NCI-H524 treated with DMSO at 0.1 percent for 48 hours (cell line): ENCODE results near the gene JHY.

Experiments
- DNase-seq: peaks from one replicate; lab custom pipeline; 2025; lab: John Stamatoyannopoulos, UW

The JHY gene

GRCh38 chr11:122951211-122951610 is 68.7 kb downstream of the JHY start:
- no peak for DNase-seq

GRCh38 chr11:122954455-122954854 is 71.9 kb downstream of the JHY start:
- no peak for DNase-seq

GRCh38 chr11:122963961-122964360 is 81.4 kb downstream of the JHY start:
- no peak for DNase-seq

- DNase-seq: no peak
Observed at GRCh38 chr11:122976061-122976733, 93.6 kb downstream of the JHY start.

GRCh38 chr11:122976734-122977469 is 94.3 kb downstream of the JHY start:
- DNase-seq: no peak

- DNase-seq: no peak
Observed at GRCh38 chr11:122977470-122978298, 95.1 kb downstream of the JHY start.

- no peak for DNase-seq
Observed at GRCh38 chr11:122978299-122978620, 95.7 kb downstream of the JHY start.

GRCh38 chr11:122979103-122979814 is 96.7 kb downstream of the JHY start:
- no peak for DNase-seq

GRCh38 chr11:122979815-122980595 is 97.4 kb downstream of the JHY start:
- no peak for DNase-seq

GRCh38 chr11:122981388-122982264 is 99.1 kb downstream of the JHY start, which contains the start of gene BSX:
Gene BSX (minus strand): TSS chr11:122981834. CDS start chr11:122981671, 163 bp downstream.
- no peak for DNase-seq

- DNase-seq: no peak
Observed at GRCh38 chr11:122983438-122984185, 101.1 kb downstream of the JHY start.

GRCh38 chr11:122984186-122985011 is 101.8 kb downstream of the JHY start:
- DNase-seq: no peak

- DNase-seq: peak; percentile 35
Observed at GRCh38 chr11:122995526-122995925, 113.0 kb downstream of the JHY start.

GRCh38 chr11:122998727-122999366 is 116.3 kb downstream of the JHY start:
- DNase-seq: no peak

GRCh38 chr11:123000721-123001120 is 118.2 kb downstream of the JHY start:
- DNase-seq: no peak

- no peak for DNase-seq
Observed at GRCh38 chr11:123006860-123007542, 124.4 kb downstream of the JHY start.
